GM19238 (cell line): ENCODE measurements around the gene SMTNL2.

Experiments
- DNase-seq: peaks from one replicate; pipeline ENCODE4 v3.0.0; 2011; ENCODE audit warnings: low spot score; ENCODE audit not compliant: insufficient read length

The SMTNL2 gene

GRCh38 chr17:4545217-4545951 is 38.9 kb upstream of the SMTNL2 start:
- no peak for DNase-seq

GRCh38 chr17:4547118-4547906 is 37.0 kb upstream of the SMTNL2 start:
- DNase-seq: no peak

GRCh38 chr17:4548061-4548461 is 36.3 kb upstream of the SMTNL2 start:
- no peak for DNase-seq

GRCh38 chr17:4548721-4549531 is 35.4 kb upstream of the SMTNL2 start:
- no peak for DNase-seq

- no peak for DNase-seq
Observed at GRCh38 chr17:4549781-4550533, 34.4 kb upstream of the SMTNL2 start.

- DNase-seq: no peak
Observed at GRCh38 chr17:4550534-4551039, 33.7 kb upstream of the SMTNL2 start.

GRCh38 chr17:4551141-4551540 is 33.2 kb upstream of the SMTNL2 start:
- no peak for DNase-seq

- no peak for DNase-seq
Observed at GRCh38 chr17:4551796-4552525, 32.4 kb upstream of the SMTNL2 start.

GRCh38 chr17:4553669-4554068 is 30.7 kb upstream of the SMTNL2 start:
- no peak for DNase-seq

- DNase-seq: no peak
Observed at GRCh38 chr17:4554441-4554996, 29.8 kb upstream of the SMTNL2 start.

- DNase-seq: peak; percentile 100
Observed at GRCh38 chr17:4554997-4555799, 29.1 kb upstream of the SMTNL2 start, which contains the start of gene MYBBP1A. Gene MYBBP1A, minus strand, starts transcription at chr17:4555384. Its CDS starts 60 bp downstream, at chr17:4555324.

- no peak for DNase-seq
Observed at GRCh38 chr17:4555873-4556759, 28.2 kb upstream of the SMTNL2 start.

GRCh38 chr17:4556996-4557395 is 27.3 kb upstream of the SMTNL2 start:
- DNase-seq: no peak

GRCh38 chr17:4557626-4558346 is 26.5 kb upstream of the SMTNL2 start:
- no peak for DNase-seq

GRCh38 chr17:4558347-4558971 is 25.9 kb upstream of the SMTNL2 start:
- no peak for DNase-seq

GRCh38 chr17:4559139-4559791 is 25.1 kb upstream of the SMTNL2 start:
- DNase-seq: no peak
